HEK293T (cell line): ENCODE measurements around the gene C16orf86.

Experiments
- BHLHE40 ChIP-seq: fragments of 450-650 bp; IDR thresholded peaks from 2 replicates; pipeline ENCODE4 v1.6.1; 2016; ENCODE audit warnings: mild to moderate bottlenecking, moderate library complexity, borderline replicate concordance
- ELF4 ChIP-seq: fragments of 450-650 bp; IDR thresholded peaks from 2 replicates; pipeline ENCODE4 v1.6.1; 2017; ENCODE audit warnings: antibody characterized with exemption
- FOXM1 ChIP-seq: fragments of 450-650 bp; IDR thresholded peaks from 2 replicates; pipeline ENCODE4 v1.6.1; 2017; ENCODE audit warnings: mild to moderate bottlenecking, borderline replicate concordance
- L3MBTL2 ChIP-seq: fragments of 450-650 bp; conservative IDR thresholded peaks from 2 replicates; pipeline ENCODE4 v1.6.1; 2016; ENCODE audit warnings: mild to moderate bottlenecking
- LEF1 ChIP-seq: fragments of 450-650 bp; IDR thresholded peaks from 2 replicates; pipeline ENCODE4 v1.6.1; 2017; ENCODE audit warnings: mild to moderate bottlenecking, borderline replicate concordance
- NFRKB ChIP-seq: fragments of 450-650 bp; IDR thresholded peaks from 2 replicates; pipeline ENCODE4 v1.6.1; 2016; ENCODE audit warnings: mild to moderate bottlenecking, moderate library complexity
- SP1 ChIP-seq: fragments of 450-650 bp; IDR thresholded peaks from 2 replicates; pipeline ENCODE4 v1.6.1; 2017
- SUZ12 ChIP-seq: fragments of 450-650 bp; IDR thresholded peaks from 2 replicates; pipeline ENCODE4 v1.6.1; 2016; ENCODE audit warnings: mild to moderate bottlenecking
- ZNF384 ChIP-seq: fragments of 450-650 bp; IDR thresholded peaks from 2 replicates; pipeline ENCODE4 v1.6.1; 2016
- TF ChIP-seq, protein P1 (sequence below): fragments of 450-650 bp; IDR thresholded peaks from 2 replicates; pipeline ENCODE4 v1.6.1; 2016

DNA sequence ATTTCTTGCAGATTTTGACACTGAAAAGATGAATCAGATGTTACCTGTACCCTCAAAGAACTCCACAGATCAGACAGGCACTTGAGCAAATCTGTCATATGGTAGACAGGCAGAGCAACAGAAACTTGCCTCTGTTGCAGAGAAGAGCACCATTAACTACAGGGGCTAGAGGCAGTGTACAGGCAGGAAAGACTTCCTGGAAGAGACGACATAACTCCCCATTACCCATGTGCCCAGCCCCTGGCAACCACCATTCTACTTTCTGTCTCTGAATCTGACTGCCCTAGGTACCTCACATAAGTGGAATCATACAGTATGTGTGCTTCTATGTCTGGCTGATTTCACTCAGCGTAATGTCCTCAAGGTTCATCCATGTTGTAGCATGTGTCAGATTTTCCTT lies 37.0 kb downstream of the C16orf86 start:
- no peak for TF ChIP-seq L3MBTL2
- no peak for TF ChIP-seq FOXM1
- no peak for TF ChIP-seq BHLHE40
- no peak for TF ChIP-seq LEF1
- no peak for TF ChIP-seq NFRKB
- no peak for TF ChIP-seq ZNF384
- no peak for TF ChIP-seq ELF4
- TF ChIP-seq, protein P1, sequence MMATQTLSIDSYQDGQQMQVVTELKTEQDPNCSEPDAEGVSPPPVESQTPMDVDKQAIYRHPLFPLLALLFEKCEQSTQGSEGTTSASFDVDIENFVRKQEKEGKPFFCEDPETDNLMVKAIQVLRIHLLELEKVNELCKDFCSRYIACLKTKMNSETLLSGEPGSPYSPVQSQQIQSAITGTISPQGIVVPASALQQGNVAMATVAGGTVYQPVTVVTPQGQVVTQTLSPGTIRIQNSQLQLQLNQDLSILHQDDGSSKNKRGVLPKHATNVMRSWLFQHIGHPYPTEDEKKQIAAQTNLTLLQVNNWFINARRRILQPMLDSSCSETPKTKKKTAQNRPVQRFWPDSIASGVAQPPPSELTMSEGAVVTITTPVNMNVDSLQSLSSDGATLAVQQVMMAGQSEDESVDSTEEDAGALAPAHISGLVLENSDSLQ, result no peak
- TF ChIP-seq SP1, result no peak
- no peak for TF ChIP-seq SUZ12
